ENCODE results near the gene THTPA. TPM values are rescaled to one million over a fixed set of nuclear protein-coding genes. Genes with fewer than 3 reads are reported as not detected.

Gene THTPA
- total and polyA plus RNA-seq, 2 of the 4 experiments (the other 2 are of a cell fraction) = 5.0 to 9.2 TPM

DNA sequence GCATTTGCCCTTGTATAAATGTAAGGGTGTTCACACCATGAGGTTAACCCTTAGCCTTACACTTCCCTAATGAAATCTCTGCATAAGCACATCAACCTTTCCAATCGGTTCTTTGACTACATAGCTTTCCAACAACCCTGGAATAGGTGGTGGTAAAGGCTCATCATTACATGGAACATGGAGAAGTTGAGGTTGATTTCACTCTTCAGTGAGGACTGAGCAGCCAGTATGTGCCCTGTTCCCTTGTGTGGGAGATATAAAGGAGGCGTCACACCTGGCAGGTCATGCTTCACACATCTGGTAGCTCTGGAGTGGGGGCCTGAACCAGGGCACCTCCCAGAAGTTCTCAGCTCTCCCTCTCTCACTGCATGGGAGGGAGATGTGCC lies 44.2 kb downstream of the THTPA start:
- no peak overlapping the region for H2BK5ac ChIP-seq (ENCODE audit: low read depth, low read length, poor library complexity, severe bottlenecking)
- no peak overlapping the region for H2BK20ac ChIP-seq (ENCODE audit: low read depth, low read length)
- no peak overlapping the region for H3K4ac ChIP-seq (ENCODE audit: low read depth, low read length)
- H3K14ac ChIP-seq (replicated peaks; ENCODE audit: low read depth, low read length) = no peak overlapping the region
- H3K27ac ChIP-seq (ENCODE audit: insufficient read depth, low read length) = no peak overlapping the region
- no peaks in the 10 kb centered on the region for H3K4me1 ChIP-seq (ENCODE audit: control insufficient read depth, insufficient read depth, low read length)
- H3K9ac ChIP-seq (ENCODE audit: low read depth, low read length) = no peak overlapping the region
- no peak for DNase-seq
- ATAC-seq (ENCODE audit: low read depth) = no peak
- CTCF ChIA-PET = interaction anchor here (0.5 to 1.6 kb wide), 2 partner anchors 11 to 353 kb away, joined by 4 to 5 read pairs; partner anchors contain the start of gene DHRS4
- H3K27me3 ChIP-seq (ENCODE audit: control insufficient read depth, insufficient read depth, low read length) = no peaks in the 10 kb centered on the region
- no peaks in the 10 kb centered on the region for H3K9me3 ChIP-seq (ENCODE audit: control insufficient read depth, insufficient read depth, low read length)
- no peak overlapping the region for H3K23ac ChIP-seq (ENCODE audit: low read depth, low read length)
- no peak overlapping the region for H2BK15ac ChIP-seq (ENCODE audit: low read depth, low read length)
- no peak overlapping the region for H2AK9ac ChIP-seq (replicated peaks; ENCODE audit: low read depth, low read length, poor library complexity)
- no TSS peak for BruUV-seq (replicated peaks)
- WGBS, 2 experiments (ENCODE audit: extremely low coverage in 2 of 2, insufficient read length in 1 of 2) = no CpG with 5 or more reads among the region's 2 CpGs
- H3K56ac ChIP-seq (ENCODE audit: extremely low read depth, insufficient read depth, low read length) = no peak overlapping the region
- no peak overlapping the region for H4K5ac ChIP-seq (ENCODE audit: low read depth, low read length)
- dilution Hi-C loops (cut with HindIII; ENCODE audit: low sequenced_read_pairs, unreplicated experiment) (no loop called here), in situ Hi-C loops (cut with MboI; ENCODE audit: low sequenced_read_pairs) (no loop called here), intact Hi-C loops (cut with micrococcal nuclease) (no loop called here)
- H3K36me3 ChIP-seq (ENCODE audit: control insufficient read depth, insufficient read depth, low read length) = no peaks in the 10 kb centered on the region
- no peak overlapping the region for H3K4me2 ChIP-seq (ENCODE audit: low read depth, low read length)
- H4K91ac ChIP-seq (ENCODE audit: insufficient read depth, low read depth, low read length) = no peak overlapping the region
- H3K9me1 ChIP-seq (ENCODE audit: insufficient read depth, low read length) = no peaks in the 10 kb centered on the region
- TF ChIP-seq, protein P1, sequence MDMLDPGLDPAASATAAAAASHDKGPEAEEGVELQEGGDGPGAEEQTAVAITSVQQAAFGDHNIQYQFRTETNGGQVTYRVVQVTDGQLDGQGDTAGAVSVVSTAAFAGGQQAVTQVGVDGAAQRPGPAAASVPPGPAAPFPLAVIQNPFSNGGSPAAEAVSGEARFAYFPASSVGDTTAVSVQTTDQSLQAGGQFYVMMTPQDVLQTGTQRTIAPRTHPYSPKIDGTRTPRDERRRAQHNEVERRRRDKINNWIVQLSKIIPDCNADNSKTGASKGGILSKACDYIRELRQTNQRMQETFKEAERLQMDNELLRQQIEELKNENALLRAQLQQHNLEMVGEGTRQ (IDR thresholded peaks at IDR 0.05; ENCODE audit: low read depth, low read length) = no peak
- no peak for TF ChIP-seq SMC3 (IDR thresholded peaks at IDR 0.05; ENCODE audit: low read depth, low read length)
- no peak for TF ChIP-seq CHD1 (IDR thresholded peaks at IDR 0.05; ENCODE audit: low read depth, low read length)
- TF ChIP-seq RAD21 (IDR thresholded peaks at IDR 0.05; ENCODE audit: low read length) = no peak
- TF ChIP-seq RCOR1 (IDR thresholded peaks at IDR 0.05; ENCODE audit: insufficient replicate concordance, low read length) = no peak
- TF ChIP-seq CEBPB (IDR thresholded peaks at IDR 0.05; ENCODE audit: low read depth, low read length) = no peak
- no peak for TF ChIP-seq BHLHE40 (IDR thresholded peaks at IDR 0.05; ENCODE audit: low read depth, low read length)
- TF ChIP-seq NFE2L2 (IDR thresholded peaks at IDR 0.05; ENCODE audit: low read depth, low read length) = no peak
- no peak for TF ChIP-seq MXI1 (IDR thresholded peaks at IDR 0.05; ENCODE audit: borderline replicate concordance, low read depth, low read length)
- TF ChIP-seq POLR2A (IDR thresholded peaks at IDR 0.05; ENCODE audit: low read depth, low read length) = no peak
- TF ChIP-seq, protein P2, sequence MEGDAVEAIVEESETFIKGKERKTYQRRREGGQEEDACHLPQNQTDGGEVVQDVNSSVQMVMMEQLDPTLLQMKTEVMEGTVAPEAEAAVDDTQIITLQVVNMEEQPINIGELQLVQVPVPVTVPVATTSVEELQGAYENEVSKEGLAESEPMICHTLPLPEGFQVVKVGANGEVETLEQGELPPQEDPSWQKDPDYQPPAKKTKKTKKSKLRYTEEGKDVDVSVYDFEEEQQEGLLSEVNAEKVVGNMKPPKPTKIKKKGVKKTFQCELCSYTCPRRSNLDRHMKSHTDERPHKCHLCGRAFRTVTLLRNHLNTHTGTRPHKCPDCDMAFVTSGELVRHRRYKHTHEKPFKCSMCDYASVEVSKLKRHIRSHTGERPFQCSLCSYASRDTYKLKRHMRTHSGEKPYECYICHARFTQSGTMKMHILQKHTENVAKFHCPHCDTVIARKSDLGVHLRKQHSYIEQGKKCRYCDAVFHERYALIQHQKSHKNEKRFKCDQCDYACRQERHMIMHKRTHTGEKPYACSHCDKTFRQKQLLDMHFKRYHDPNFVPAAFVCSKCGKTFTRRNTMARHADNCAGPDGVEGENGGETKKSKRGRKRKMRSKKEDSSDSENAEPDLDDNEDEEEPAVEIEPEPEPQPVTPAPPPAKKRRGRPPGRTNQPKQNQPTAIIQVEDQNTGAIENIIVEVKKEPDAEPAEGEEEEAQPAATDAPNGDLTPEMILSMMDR (conservative IDR thresholded peaks at IDR 0.05; ENCODE audit: low read depth, low read length) = no peak
- no peak for TF ChIP-seq FOS (IDR thresholded peaks at IDR 0.05; ENCODE audit: low read depth, low read length)
- no peak for TF ChIP-seq RFX5 (IDR thresholded peaks at IDR 0.05; ENCODE audit: low read depth, low read length)
- no peak for TF ChIP-seq MAZ (IDR thresholded peaks at IDR 0.05; ENCODE audit: borderline replicate concordance, low read depth, low read length)
- H3K18ac ChIP-seq (ENCODE audit: low read depth, low read length) = no peak overlapping the region
- H2BK120ac ChIP-seq (ENCODE audit: low read depth, low read length) = no peak overlapping the region
- H2AK5ac ChIP-seq (ENCODE audit: low read depth, low read length) = no peak overlapping the region
- no peak overlapping the region for H2AFZ ChIP-seq (replicated peaks; ENCODE audit: low read length, poor library complexity)
- H3K79me1 ChIP-seq (ENCODE audit: low read depth in 1 of 2, low read length in 2 of 2) = no peaks in the 10 kb centered on the region
- no peaks in the 10 kb centered on the region for H4K20me1 ChIP-seq (ENCODE audit: insufficient read depth, low read length)
- POLR2A ChIA-PET (ENCODE audit: unreplicated experiment) = no interaction called here
- H4K8ac ChIP-seq (ENCODE audit: low read depth in 2 of 2, low read length in 2 of 2) = no peak overlapping the region
- no peak overlapping the region for H3K4me3 ChIP-seq (ENCODE audit: insufficient read depth, low read depth, low read length)

All from IMR-90 (cell line).